Measurements from ENCODE around the gene CYP2W1.
"Not testable (repeated sequence)": the region's sequence is repeated elsewhere in the genome, so short reads cannot be mapped to it uniquely, and the experiment has no call there.

CYP2W1 gene

GRCh38 chr7:956031-956430, 26.9 kb upstream of the CYP2W1 start:
- intact Hi-C loops (cut with DNase I; ENCODE audit: low total_unique reads): no loop called here
- Histone ChIP-seq H3K27me3 (peaks cover 0 to 11% of the 10 kb centered on the region in 2 donors), H3K27ac (no peak overlapping the region), H3K4me3 (no peak overlapping the region), H3K36me3 (no peaks in the 10 kb centered on the region), H3K4me1 (peaks cover 6 to 22% (median 20%) of the 10 kb centered on the region in 4 donors), H3K9me3 (no peaks in the 10 kb centered on the region)
- DNase-seq: peak in 1 of 2 donors; percentile 52
- TF ChIP-seq CTCF (IDR thresholded peaks at IDR 0.05): no peak

GRCh38 chr7:957418-958220, 25.4 kb upstream of the CYP2W1 start:
- Histone ChIP-seq H3K27ac (no peak overlapping the region), H3K9me3 (no peaks in the 10 kb centered on the region), H3K4me1 (peaks cover 6 to 22% (median 19%) of the 10 kb centered on the region in 4 donors), H3K4me3 (no peak overlapping the region), H3K36me3 (no peaks in the 10 kb centered on the region), H3K27me3 (peaks cover 0 to 11% of the 10 kb centered on the region in 2 donors)
- intact Hi-C loops (cut with DNase I; ENCODE audit: low total_unique reads): no loop called here
- no peak for TF ChIP-seq CTCF (IDR thresholded peaks at IDR 0.05)
- peak; percentile 61 to 79 for DNase-seq

GRCh38 chr7:958221-959200, 24.5 kb upstream of the CYP2W1 start:
- Histone ChIP-seq H3K4me1 (peaks cover 4 to 23% (median 17%) of the 10 kb centered on the region in 4 donors), H3K27ac (no peak overlapping the region), H3K4me3 (no peak overlapping the region), H3K36me3 (no peaks in the 10 kb centered on the region), H3K27me3 (peaks cover 0 to 11% of the 10 kb centered on the region in 2 donors), H3K9me3 (no peaks in the 10 kb centered on the region)
- intact Hi-C loops (cut with DNase I; ENCODE audit: low total_unique reads): no loop called here
- TF ChIP-seq CTCF (IDR thresholded peaks at IDR 0.05): no peak
- DNase-seq: peak in 1 of 2 donors; percentile 63

GRCh38 chr7:959271-959670, 23.7 kb upstream of the CYP2W1 start:
- no peaks in the 10 kb centered on the region for H3K36me3 ChIP-seq
- H3K27me3 ChIP-seq: peaks cover 0 to 11% of the 10 kb centered on the region in 2 donors
- H3K9me3 ChIP-seq: no peaks in the 10 kb centered on the region
- intact Hi-C loops (cut with DNase I; ENCODE audit: low total_unique reads): no loop called here
- no peak overlapping the region for H3K4me3 ChIP-seq
- no peak for TF ChIP-seq CTCF (IDR thresholded peaks at IDR 0.05)
- DNase-seq: peak in 1 of 2 donors; percentile 52
- H3K27ac ChIP-seq: no peak overlapping the region
- peaks cover 0 to 23% (median 20%) of the 10 kb centered on the region in 4 donors for H3K4me1 ChIP-seq

GRCh38 chr7:959740-960139, 23.2 kb upstream of the CYP2W1 start:
- H3K9me3 ChIP-seq; H3K36me3 ChIP-seq; H3K27me3 ChIP-seq; intact Hi-C loops (cut with DNase I; ENCODE audit: low total_unique reads); H3K27ac ChIP-seq; H3K4me3 ChIP-seq: not testable (repeated sequence)
- peak in 1 of 2 donors; percentile 31 for DNase-seq
- H3K4me1 ChIP-seq: peaks cover 0 to 26% (median 23%) of the 10 kb centered on the region in 4 donors
